AML-193 (cell line): ENCODE measurements around the gene ZNF205.
"Not testable (repeated sequence)": the region's sequence is repeated elsewhere in the genome, so short reads cannot be mapped to it uniquely, and the experiment has no call there.

Source experiments
- DNase-seq, 2 experiments: peaks; one replicate each; lab custom pipeline; 2025; lab: John Stamatoyannopoulos, UW

Gene ZNF205

DNA sequence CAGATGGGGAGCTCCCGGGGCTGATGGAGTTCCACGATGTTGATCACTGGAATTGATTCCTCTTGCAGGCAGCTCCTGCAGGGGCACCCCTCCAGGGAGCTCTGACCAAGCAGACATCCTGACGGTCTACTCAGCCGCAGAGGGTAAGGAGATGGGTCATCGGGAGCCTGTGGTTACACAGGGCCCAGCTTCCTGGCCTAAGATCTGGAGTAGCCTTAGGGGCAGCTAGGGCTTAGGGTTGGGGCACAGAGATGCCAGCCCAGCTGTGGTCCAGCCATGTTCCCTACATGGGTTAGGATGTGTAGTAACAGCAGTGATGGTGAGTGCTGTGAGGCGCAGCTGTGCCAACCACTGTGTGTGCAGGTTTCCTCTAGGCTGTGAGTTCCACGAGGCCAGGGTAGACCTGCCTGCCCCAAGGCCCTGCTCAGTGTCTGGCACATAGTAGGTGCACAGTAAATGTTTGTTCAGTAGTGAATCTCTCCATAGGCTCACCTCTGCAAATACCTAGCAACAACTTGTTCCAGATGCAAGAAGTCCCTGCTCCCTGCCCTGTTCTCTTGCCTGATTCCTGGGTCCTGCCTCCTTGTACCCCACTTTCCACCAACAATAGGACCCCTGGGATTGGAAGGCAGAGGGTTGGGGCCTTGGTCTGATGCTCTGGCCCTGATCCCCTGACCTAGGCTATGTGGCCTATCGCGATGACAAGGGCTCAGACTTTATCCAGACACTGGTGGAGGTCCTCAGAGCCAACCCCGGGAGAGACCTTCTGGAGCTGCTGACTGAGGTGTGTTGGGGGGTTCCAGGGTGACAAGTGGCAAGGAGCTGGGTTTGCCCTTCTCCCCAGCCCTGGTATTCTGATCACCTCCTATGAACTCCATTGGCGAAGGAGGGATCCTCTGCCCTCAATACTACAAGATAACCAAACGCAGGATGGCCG, 36.1 kb downstream of the ZNF205 start:
- DNase-seq = no peak

DNA sequence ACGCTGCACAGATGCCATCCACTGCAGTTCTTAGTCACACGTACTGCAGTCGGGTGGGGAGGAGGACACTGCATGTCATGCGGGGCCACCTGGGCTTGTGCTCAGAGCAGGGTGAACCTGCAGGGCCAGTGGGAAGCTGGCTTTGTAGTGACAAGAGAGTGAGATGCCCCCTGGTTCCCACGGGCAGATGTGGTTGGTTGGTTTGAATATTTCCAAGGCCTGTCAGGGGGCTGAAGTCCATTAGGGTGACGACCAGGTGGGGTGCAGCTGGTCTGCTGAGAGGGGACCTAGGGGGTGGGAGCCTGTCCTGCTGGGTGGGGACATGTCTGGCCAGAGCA, 36.8 kb downstream of the ZNF205 start:
- no peak for DNase-seq

- DNase-seq = peak; percentile 63 to 68
These were observed 37.4 kb downstream of the ZNF205 start for GRCh38 chr16:3149630-3150345.

- peak; percentile 99 to 100 for DNase-seq
These were observed 38.2 kb downstream of the ZNF205 start for GRCh38 chr16:3150346-3151218.

GRCh38 chr16:3152027-3152276, 39.6 kb downstream of the ZNF205 start:
- no peak for DNase-seq

DNA sequence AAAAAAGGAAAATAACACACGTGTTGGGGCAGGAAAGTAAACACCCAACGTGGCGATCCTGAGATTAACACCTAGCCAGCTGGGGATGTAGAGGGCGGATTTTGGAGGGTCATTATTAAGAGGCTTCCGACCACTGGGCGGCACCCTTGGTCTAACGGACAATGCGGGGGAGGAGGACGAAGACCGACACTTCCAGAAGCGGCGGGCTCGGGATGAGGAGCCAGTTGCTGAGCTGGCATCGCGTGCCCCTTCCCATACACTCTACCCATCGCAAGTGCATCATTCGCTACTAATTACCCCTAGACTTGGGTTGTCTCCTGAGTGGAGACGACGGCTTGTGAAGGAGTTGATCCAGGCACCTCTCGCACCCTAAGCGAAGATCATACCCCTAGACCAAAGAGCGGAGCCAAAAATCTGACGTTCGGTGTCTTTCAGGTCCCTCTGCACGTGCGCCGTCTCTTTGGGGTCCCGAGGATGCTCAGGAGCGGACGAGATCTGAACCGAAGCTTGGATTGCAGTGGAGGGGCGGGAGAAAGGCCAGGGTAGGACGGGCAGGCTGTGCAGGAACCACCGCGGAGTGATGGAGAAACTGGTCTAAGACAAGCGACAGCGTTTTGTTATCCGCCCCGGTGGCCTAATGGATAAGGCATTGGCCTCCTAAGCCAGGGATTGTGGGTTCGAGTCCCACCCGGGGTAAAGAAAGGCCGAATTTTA, 40.0 kb downstream of the ZNF205 start:
- DNase-seq = peak; percentile 47 to 53

GRCh38 chr16:3152991-3153368, 40.6 kb downstream of the ZNF205 start:
- no peak for DNase-seq

DNA sequence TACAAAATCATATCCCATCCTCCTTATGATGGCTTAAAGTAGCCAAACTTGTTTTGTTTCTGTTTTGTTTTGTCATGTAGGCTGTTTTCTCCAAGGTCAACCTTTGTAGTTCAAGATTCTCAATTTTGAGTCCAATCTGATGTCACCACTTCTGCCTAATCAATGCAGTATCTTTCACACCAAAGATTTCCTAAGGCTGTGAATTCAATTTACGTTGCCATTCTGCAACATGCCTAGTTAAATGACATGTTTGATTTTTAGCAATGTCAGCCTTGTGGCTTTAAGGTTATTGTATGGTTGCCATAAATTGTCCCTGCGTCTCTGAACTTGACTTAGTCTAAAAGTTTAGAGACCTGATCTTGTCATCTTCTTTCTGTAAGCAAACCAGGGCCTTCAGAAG, 42.8 kb downstream of the ZNF205 start:
- DNase-seq = no peak

GRCh38 chr16:3155972-3156371, 43.6 kb downstream of the ZNF205 start:
- no peak for DNase-seq

DNA sequence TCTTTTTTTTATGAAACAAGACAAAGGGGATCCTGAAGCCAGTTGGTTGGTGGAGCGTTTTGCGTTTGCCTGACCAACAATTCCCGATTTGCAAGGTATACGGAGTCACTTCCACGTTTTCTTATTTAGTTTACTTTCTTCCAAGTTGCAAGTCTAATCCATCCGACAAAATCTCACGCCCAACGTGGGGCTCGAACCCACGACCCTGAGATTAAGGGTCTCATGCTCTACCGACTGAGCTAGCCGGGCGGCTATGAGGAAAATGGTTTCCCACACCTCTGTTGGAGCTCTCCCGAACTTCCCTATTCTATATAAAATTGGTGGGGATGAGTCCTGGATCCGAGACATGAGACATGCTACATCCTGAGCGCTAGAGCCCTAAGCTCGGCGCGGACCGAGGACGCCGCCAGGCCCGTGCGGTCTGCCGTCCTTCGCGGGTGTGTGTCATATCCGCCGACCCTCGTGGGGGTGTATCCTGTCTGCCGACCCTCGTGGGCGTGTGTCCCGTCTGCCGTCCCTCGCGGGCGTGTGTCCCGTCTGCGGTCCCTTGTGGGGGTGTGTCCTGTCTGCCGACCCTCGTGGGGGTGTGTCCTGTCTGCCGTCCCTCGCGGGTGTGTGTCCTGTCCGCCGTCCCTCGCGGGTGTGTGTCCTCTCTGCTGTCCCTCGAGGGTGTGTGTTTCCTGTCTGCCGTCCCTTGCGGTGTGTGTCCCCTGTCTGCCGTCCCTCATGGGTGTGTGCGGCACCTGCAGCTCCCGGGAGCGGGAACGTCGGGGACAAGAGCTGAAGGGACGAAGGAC, 45.0 kb downstream of the ZNF205 start:
- no peak for DNase-seq

DNA sequence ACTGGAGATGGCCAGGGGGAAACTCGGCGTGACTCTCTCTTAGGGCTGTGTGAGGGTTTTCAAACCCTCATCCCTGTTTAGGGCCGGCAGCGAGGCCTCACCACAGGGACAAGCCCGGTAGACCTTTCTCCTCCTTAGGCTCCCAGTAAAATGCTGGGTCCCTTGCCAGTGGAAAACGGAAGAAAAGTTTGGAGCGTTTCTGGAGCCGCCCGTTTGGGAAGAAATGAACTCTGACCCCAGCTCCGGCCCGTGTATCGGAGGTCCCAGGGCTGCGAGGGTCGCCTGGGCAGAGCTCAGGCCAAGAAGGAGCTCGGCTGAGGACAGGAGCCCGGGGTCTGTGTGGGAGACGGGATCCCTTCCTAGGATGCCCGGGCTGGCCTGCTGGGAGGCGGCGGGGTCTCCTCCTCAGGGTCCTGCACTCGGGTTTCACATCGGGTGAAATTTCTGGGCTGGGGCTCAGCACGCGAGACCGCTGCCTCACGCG, 45.7 kb downstream of the ZNF205 start:
- DNase-seq = no peak

DNA sequence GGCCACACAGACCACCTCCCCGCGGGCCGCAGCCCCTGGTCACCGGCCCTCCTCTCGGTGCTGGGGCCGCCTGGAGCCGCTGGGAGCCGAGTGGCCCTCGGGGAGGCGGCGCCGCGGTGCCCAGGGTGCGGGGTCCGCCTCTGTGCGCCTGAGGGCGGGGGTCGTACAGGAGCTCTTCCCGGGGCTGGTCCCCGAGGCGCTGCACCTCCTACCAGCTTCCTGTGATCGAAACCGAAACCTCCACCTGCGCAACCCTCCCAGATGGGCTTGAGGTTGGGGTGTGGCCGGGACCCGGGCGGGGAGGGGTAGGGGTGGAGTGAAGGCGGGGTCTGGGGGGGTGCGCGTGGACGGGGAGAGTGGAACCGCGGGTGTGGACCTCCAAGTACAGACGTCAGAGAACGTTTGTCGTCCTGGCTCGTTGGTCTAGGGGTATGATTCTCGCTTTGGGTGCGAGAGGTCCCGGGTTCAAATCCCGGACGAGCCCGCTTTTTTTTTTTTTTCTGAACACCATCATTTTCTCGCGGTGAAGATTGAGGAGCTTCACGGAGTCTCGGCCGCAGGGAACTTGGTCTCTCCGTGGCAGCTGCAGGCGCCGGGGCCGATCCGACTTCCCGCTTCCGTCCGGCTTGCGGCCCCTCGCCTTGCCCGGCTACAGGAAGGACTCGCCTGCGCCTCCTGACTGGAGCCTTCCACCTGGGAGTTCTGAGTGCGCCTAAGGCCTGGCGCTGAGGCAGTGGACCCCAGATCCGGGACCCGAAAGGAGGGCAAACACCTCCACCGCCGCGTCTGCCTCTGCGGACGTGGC, 46.3 kb downstream of the ZNF205 start:
- DNase-seq = peak; percentile 60 to 61

GRCh38 chr16:3161235-3162018, 49.0 kb downstream of the ZNF205 start:
- DNase-seq = no peak

- no peak for DNase-seq
These were observed 52.0 kb downstream of the ZNF205 start for GRCh38 chr16:3164121-3164991.

- DNase-seq = no peak
These were observed 52.9 kb downstream of the ZNF205 start for GRCh38 chr16:3165111-3165822.

DNA sequence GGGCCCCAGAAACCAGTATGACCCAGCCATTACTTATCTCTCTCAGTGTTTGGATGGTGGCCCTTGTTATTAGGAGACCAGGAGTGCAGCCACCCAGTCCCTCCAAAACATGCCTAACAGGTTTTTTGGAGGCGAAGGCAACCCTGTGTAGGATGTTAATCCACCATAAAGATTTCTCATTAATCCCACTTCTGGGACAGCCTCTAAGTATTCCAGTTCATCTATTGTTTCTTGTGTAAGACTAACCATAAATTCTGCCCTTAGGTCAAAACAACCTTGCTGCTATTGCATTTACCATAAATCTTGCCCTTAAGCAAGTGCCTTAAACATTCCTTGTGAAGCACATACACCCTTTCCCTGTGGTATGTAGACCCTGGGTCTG, 54.1 kb downstream of the ZNF205 start:
- no peak for DNase-seq

DNA sequence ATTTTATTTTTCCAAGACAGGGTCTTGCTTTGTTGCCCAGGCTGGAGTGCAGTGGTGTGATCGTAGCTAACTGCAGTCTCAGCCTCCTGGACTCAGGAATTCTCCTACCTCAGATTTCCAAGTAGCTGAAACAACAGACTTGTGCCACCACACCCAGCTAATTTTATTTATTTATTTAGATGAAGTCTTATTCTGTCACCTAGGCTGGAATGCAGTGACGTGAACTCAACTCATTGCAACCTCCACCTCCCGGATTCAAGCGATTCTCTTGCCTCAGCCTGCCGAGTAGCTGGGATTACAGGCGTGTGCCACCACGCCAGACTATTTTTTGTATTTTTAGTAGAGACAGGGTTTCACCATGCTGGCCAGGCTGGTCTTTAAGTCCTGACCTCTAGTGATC, 56.3 kb downstream of the ZNF205 start:
- DNase-seq = not testable (repeated sequence)
